Measurements from ENCODE around the gene ZNF584. TPM values are rescaled to one million over a fixed set of nuclear protein-coding genes. Genes with fewer than 3 reads are reported as not detected.
A peak's percentile ranks its signal among the peaks of the same experiment; 100 is the strongest.

Gene ZNF584
- total RNA-seq, 1 donor from 2014 or later, result 11.2 TPM

- intact Hi-C loops (cut with micrococcal nuclease), result loop anchor here (2.0 kb wide), 1 partner anchor 15 kb away; the partner anchor contains the start of gene ZNF324B
- H3K36me3 Mint-ChIP-seq (ENCODE audit: low read depth), result peaks cover 17% of the 10 kb centered on the region
- H3K4me3 Mint-ChIP-seq (ENCODE audit: low read depth), result peak overlapping the region; percentile 80
- DNase-seq (ENCODE audit: low spot score), result no peak
- H3K4me1 Mint-ChIP-seq (ENCODE audit: low read depth), result peaks cover 13% of the 10 kb centered on the region
- H3K27ac Mint-ChIP-seq, result no peak overlapping the region
- no peaks in the 10 kb centered on the region for H3K9me3 Mint-ChIP-seq
- H3K27me3 Mint-ChIP-seq (ENCODE audit: low read depth), result no peaks in the 10 kb centered on the region
Observed at GRCh38 chr19:58466089-58466759, 57.8 kb downstream of the ZNF584 start.

GRCh38 chr19:58466760-58467589 lies 58.5 kb downstream of the ZNF584 start, which contains the start of gene ZNF324:
ZNF324 (plus strand) TSS chr19:58467080; CDS start chr19:58469186, 2,106 bp downstream.
- peaks cover 13% of the 10 kb centered on the region for H3K4me1 Mint-ChIP-seq (ENCODE audit: low read depth)
- intact Hi-C loops (cut with micrococcal nuclease), result loop anchor here (1.0 to 2.0 kb wide), 3 partner anchors 8 to 27 kb away; partner anchors contain the start of genes ZNF132 and ZNF324B
- peak within 1 kb of the TSS; percentile 68 for H3K27ac Mint-ChIP-seq
- H3K27me3 Mint-ChIP-seq (ENCODE audit: low read depth), result no peaks in the 10 kb centered on the region
- H3K36me3 Mint-ChIP-seq (ENCODE audit: low read depth), result peaks cover 21% of the 10 kb centered on the region
- peak within 1 kb of the TSS; percentile 80 for H3K4me3 Mint-ChIP-seq (ENCODE audit: low read depth)
- DNase-seq (ENCODE audit: low spot score), result peak; percentile 96
- H3K9me3 Mint-ChIP-seq, result no peaks in the 10 kb centered on the region

Other genes starting within 250 kb of the ZNF584 start
- gene ZNF274, start 225.6 kb upstream of the ZNF584 start, total RNA-seq, result 18.4 and 19.9 TPM in 2 replicates
- 42.0 and 49.1 TPM in 2 replicates for gene ZNF544, start 179.7 kb upstream of the ZNF584 start, total RNA-seq
- 4.7 and 5.3 TPM in 2 replicates for gene ZNF8, start 129.7 kb upstream of the ZNF584 start, total RNA-seq
- gene ERVK3-1, start 103.3 kb upstream of the ZNF584 start, total RNA-seq, result 64.2 and 65.0 TPM in 2 replicates
- gene ZSCAN22, start 81.7 kb upstream of the ZNF584 start, total RNA-seq, result 4.6 and 4.9 TPM in 2 replicates
- 11.8 and 13.3 TPM in 2 replicates for gene A1BG, start 55.2 kb upstream of the ZNF584 start, total RNA-seq
- gene ZNF497, start 45.9 kb upstream of the ZNF584 start, total RNA-seq, result 0.76 and 2.2 TPM in 2 replicates
- gene ZNF837, start 27.6 kb upstream of the ZNF584 start, total RNA-seq, result 1.1 and 1.5 TPM in 2 replicates
- gene RPS5, start 21.4 kb upstream of the ZNF584 start, total RNA-seq, result 1,217 and 1,244 TPM in 2 replicates
- gene RNF225, start 13.0 kb upstream of the ZNF584 start, total RNA-seq, result 0.57 and 0.91 TPM in 2 replicates
- gene ZNF132, start 31.5 kb downstream of the ZNF584 start, total RNA-seq, result 3.2 and 3.4 TPM in 2 replicates
- gene ZNF324B, start 43.0 kb downstream of the ZNF584 start, total RNA-seq, result 9.6 and 11.3 TPM in 2 replicates
- 11.6 and 12.3 TPM in 2 replicates for gene ZNF324, start 58.4 kb downstream of the ZNF584 start, total RNA-seq
- gene ZNF446, start 67.7 kb downstream of the ZNF584 start, total RNA-seq, result 6.6 and 6.9 TPM in 2 replicates
- 23.0 and 23.5 TPM in 2 replicates for gene SLC27A5, start 103.3 kb downstream of the ZNF584 start, total RNA-seq
- gene ZBTB45, start 111.2 kb downstream of the ZNF584 start, total RNA-seq, result 16.6 and 17.7 TPM in 2 replicates
- 658 and 662 TPM in 2 replicates for gene TRIM28, start 135.4 kb downstream of the ZNF584 start, total RNA-seq
- 102 and 105 TPM in 2 replicates for gene CHMP2A, start 146.5 kb downstream of the ZNF584 start, total RNA-seq
- gene UBE2M, start 150.0 kb downstream of the ZNF584 start, total RNA-seq, result 133 and 142 TPM in 2 replicates
- 18.8 and 19.0 TPM in 2 replicates for gene MZF1, start 164.7 kb downstream of the ZNF584 start, total RNA-seq

All from activated T-helper 2 cell treated with anti-CD3 and anti-CD28 coated beads, Interferon-gamma antibody, Interleukin-2, Interleukin-4, amounts not matched to agents 10 μg/mL and 5 μg/mL and 100 μg/mL, durations not matched to agents 14 hours and 24 hours and 36 hours (primary cell).